HCT116 (cell line): ENCODE measurements around the gene SDK1. TPM values are rescaled to one million over a fixed set of nuclear protein-coding genes. Genes with fewer than 3 reads are reported as not detected.

Experiments used
- ATAC-seq: fragments of 200-7000 bp; cut with Tn5 transposase; 2 replicates; pipeline ENCODE4 v1.9.1; 2020; ENCODE audit warnings: mild to moderate bottlenecking, moderate library complexity
- BruUV-seq: library from RNA; stranded (reverse); fragments of 400-500 nt; replicated peaks from 2 replicates; lab custom pipeline; 2021; lab: Mats Ljungman, UMichigan
- CTCF ChIA-PET: fragments of 300-600 bp; sonication (Branson Sonifier 250); formaldehyde crosslinking; loops from one replicate; lab custom pipeline; 2021; ENCODE audit warnings: antibody characterized with exemption; lab: Charles Lee
- POLR2A ChIA-PET: fragments of 300-600, 350-600 bp; sonication (Branson Sonifier 250); formaldehyde crosslinking; loops from one replicate; lab custom pipeline; 2021; ENCODE audit warnings: antibody characterized with exemption; lab: Charles Lee
- RAD21 ChIA-PET, 2 experiments: fragments of 300-600 bp; sonication (Branson Sonifier 250); formaldehyde crosslinking; loops; one replicate each; lab custom pipeline; 2023; ENCODE audit warnings: low total read pairs in 2 of 2; ENCODE audit not compliant: uncharacterized antibody in 2 of 2, unreplicated experiment in 2 of 2, low non-redundant PET in 1 of 2; lab: Charles Lee
- DNase-seq: peaks from one replicate; pipeline ENCODE4 v3.0.0-alpha.2; 2010; ENCODE audit warnings: low read depth, low spot score
- H2AFZ ChIP-seq: fragments of 200-600 bp; shearing (Covaris generic), sonication (generic); 2 replicates; pipeline ENCODE4 v1.6.1; 2017; ENCODE audit warnings: low read depth, mixed run types, mixed read lengths, antibody characterized with exemption, low read length; ENCODE audit not compliant: poor library complexity, severe bottlenecking
- H3K27ac ChIP-seq: 2 replicates; pipeline ENCODE4 v1.5.1; 2012; ENCODE audit warnings: low read depth, low read length
- H3K27me3 ChIP-seq: fragments of 200-600 bp; sonication (generic); 2 replicates; pipeline ENCODE4 v1.6.1; 2016; ENCODE audit warnings: mixed run types, low read length, mixed read lengths; ENCODE audit not compliant: insufficient read depth
- H3K36me3 ChIP-seq, 2 experiments: fragments of 200-500 bp in 1 of 2; fragments of 200-600 bp in 1 of 2; sonication (Bioruptor generic) in 1 of 2; sonication (generic) in 1 of 2; 2 replicates each; pipeline versions ENCODE4 v1.5.1 to v1.6.1; 2014 to 2016; ENCODE audit warnings: low read length in 2 of 2, inconsistent platforms in 1 of 2, mixed read lengths in 1 of 2, mixed run types in 1 of 2; ENCODE audit not compliant: insufficient read depth in 2 of 2, control insufficient read depth in 1 of 2
- H3K4me1 ChIP-seq, 2 experiments: fragments of 200-600 bp in 1 of 2; sonication (generic) in 1 of 2; 2 replicates each; pipeline versions ENCODE4 v1.5.1 to v1.6.1; 2012 to 2017; ENCODE audit warnings: low read length in 2 of 2, inconsistent platforms in 1 of 2, mild to moderate bottlenecking in 1 of 2, mixed read lengths in 1 of 2, mixed run types in 1 of 2, moderate library complexity in 1 of 2; ENCODE audit not compliant: insufficient read depth in 2 of 2, control insufficient read depth in 1 of 2
- H3K4me2 ChIP-seq: fragments of 200-600 bp; sonication (generic); 2 replicates; pipeline ENCODE4 v1.6.1; 2017; ENCODE audit warnings: mixed run types, low read length, mixed read lengths
- H3K4me3 ChIP-seq, 2 experiments: fragments of 200-600 bp in 1 of 2; sonication (generic) in 1 of 2; replicated peaks in 1 of 2; 2 replicates each; pipeline ENCODE4 v1.5.1; 2011 to 2016; ENCODE audit warnings: low read length in 2 of 2, control low read depth in 1 of 2, low read depth in 1 of 2, mild to moderate bottlenecking in 1 of 2, mixed read lengths in 1 of 2, mixed run types in 1 of 2
- H3K79me2 ChIP-seq: fragments of 200-600 bp; sonication (generic); 2 replicates; pipeline ENCODE4 v1.6.1; 2017; ENCODE audit warnings: mild to moderate bottlenecking, mixed run types, low read length, moderate library complexity, mixed read lengths; ENCODE audit not compliant: insufficient read depth
- H3K9ac ChIP-seq: fragments of 200-600 bp; sonication (generic); 2 replicates; pipeline ENCODE4 v1.6.1; 2016; ENCODE audit warnings: low read length, mixed read lengths
- H3K9me2 ChIP-seq: fragments of 200-600 bp; sonication (generic), shearing (Covaris generic); 2 replicates; pipeline ENCODE4 v1.6.1; 2017; ENCODE audit warnings: mixed run types, mild to moderate bottlenecking, moderate library complexity; ENCODE audit not compliant: insufficient read depth
- H3K9me3 ChIP-seq, 2 experiments: fragments of 200-500 bp in 1 of 2; fragments of 200-600 bp in 1 of 2; sonication (Bioruptor generic) in 1 of 2; sonication (generic) in 1 of 2; 2 replicates each; pipeline ENCODE4 v1.6.1; 2014 to 2017; ENCODE audit warnings: low read length in 2 of 2, mixed read lengths in 2 of 2, inconsistent platforms in 1 of 2, low read depth in 1 of 2, mild to moderate bottlenecking in 1 of 2, mixed run types in 1 of 2, moderate library complexity in 1 of 2; ENCODE audit not compliant: control insufficient read depth in 1 of 2, insufficient read depth in 1 of 2
- H4K20me1 ChIP-seq: fragments of 200-600 bp; sonication (generic), shearing (Covaris generic); 2 replicates; pipeline ENCODE4 v1.6.1; 2017; ENCODE audit warnings: mixed run types, mild to moderate bottlenecking, moderate library complexity; ENCODE audit not compliant: insufficient read depth
- CBX3 ChIP-seq: IDR thresholded peaks from 2 replicates; pipeline ENCODE4 v1.6.1; 2012; ENCODE audit warnings: low read depth
- CEBPB ChIP-seq: IDR thresholded peaks from 2 replicates; pipeline ENCODE4 v1.6.1; 2012; ENCODE audit warnings: low read depth
- CTCF ChIP-seq, 3 experiments: fragments of 200-600 bp in 1 of 3; sonication (generic) in 1 of 3; IDR thresholded peaks in 2 of 3; conservative IDR thresholded peaks in 1 of 3; 2 replicates each; pipeline ENCODE4 v1.5.1; 2012 to 2017; ENCODE audit warnings: low read depth in 2 of 3, low read length in 2 of 3, antibody characterized with exemption in 1 of 3, borderline replicate concordance in 1 of 3, control low read depth in 1 of 3, mild to moderate bottlenecking in 1 of 3, mixed read lengths in 1 of 3, mixed run types in 1 of 3, moderate library complexity in 1 of 3; ENCODE audit not compliant: insufficient read depth in 1 of 3
- EZH2 ChIP-seq: fragments of 200-600 bp; sonication (generic); IDR thresholded peaks from 2 replicates; pipeline ENCODE4 v1.6.1; 2017; ENCODE audit warnings: antibody characterized with exemption, mixed run types
- JUND ChIP-seq: IDR thresholded peaks from 2 replicates; pipeline ENCODE4 v1.6.1; 2012
- REST ChIP-seq: IDR thresholded peaks from 2 replicates; pipeline ENCODE4 v1.6.1; 2012; ENCODE audit warnings: low read depth
- SRF ChIP-seq: IDR thresholded peaks from 2 replicates; pipeline ENCODE4 v1.6.1; 2012; ENCODE audit warnings: low read depth
- TCF7L2 ChIP-seq: IDR thresholded peaks from 2 replicates; pipeline ENCODE4 v1.7.0; 2011; ENCODE audit warnings: borderline replicate concordance, inconsistent platforms; ENCODE audit not compliant: insufficient read depth, insufficient read length; ENCODE audit errors: extremely low read depth
- YY1 ChIP-seq: IDR thresholded peaks from 2 replicates; pipeline ENCODE4 v1.6.1; 2011; ENCODE audit warnings: low read length, low read depth, moderate library complexity, mild to moderate bottlenecking; ENCODE audit not compliant: insufficient replicate concordance; ENCODE audit errors: extremely low read depth
- ZNF274 ChIP-seq: fragments of 200-500 bp; sonication (Bioruptor generic); IDR thresholded peaks from 2 replicates; pipeline ENCODE4 v1.6.1; 2014; ENCODE audit warnings: mild to moderate bottlenecking, low read depth, low read length, inconsistent platforms
- intact Hi-C: fragments of 100-400 bp; cut with micrococcal nuclease; formaldehyde crosslinking; loops from 2 replicates; pipeline ENCODE4 v1.10.0; 2022
- total RNA-seq: library from RNA; stranded (reverse); gene quantifications from one replicate; pipeline ENCODE4 v1.2.1, GENCODE V29; 2021; ENCODE audit not compliant: unreplicated experiment
- TF ChIP-seq, protein P1 (sequence below): IDR thresholded peaks from 2 replicates; pipeline ENCODE4 v1.6.1; 2011; ENCODE audit warnings: mild to moderate bottlenecking, low read length, moderate library complexity; ENCODE audit not compliant: insufficient replicate concordance; ENCODE audit errors: extremely low read depth
- TF ChIP-seq, protein P2 (sequence below): IDR thresholded peaks from 2 replicates; pipeline ENCODE4 v1.6.1; 2012

Gene SDK1
- total RNA-seq, 1 experiment from 2014 or later: 0.05 TPM

DNA sequence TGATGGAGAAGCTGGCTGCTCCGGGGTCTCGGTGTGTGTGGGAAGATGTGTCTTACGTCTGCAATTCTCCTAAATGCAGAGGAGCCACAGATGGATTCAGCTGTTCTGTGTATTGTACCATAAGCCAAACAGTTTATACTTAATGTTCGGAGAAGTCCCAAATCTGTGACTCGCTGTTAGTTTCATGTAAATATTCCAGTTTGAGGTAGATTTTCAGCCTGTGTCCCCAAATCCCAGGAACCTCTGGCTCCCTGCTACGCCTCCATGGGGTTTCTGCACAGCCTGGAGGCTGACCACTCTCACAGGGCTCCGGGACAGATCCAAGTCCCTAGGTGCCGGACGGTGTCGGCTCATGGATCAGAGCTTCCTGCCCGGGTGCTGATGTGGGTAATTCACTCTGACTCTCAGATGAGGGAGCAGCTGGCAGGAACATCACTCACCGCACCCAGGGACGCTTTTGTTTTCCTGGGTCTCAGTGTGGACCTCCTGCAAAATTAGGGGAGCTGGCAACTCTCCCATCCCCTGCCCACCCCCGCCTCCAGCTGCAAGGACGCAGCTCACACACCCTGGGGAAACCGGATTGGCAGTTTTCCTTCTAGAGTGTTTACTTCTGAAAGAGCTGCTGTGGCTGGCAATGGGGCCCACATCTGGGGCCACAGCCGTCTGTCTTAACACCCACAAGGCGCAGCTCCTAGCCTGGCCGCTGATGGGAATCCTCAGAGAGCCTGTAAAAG, 960.0 kb downstream of the SDK1 start:
- ChIA-PET CTCF (no interaction called here), POLR2A (no interaction called here), RAD21 (no interaction called here)
- H3K36me3 ChIP-seq: no peaks in the 10 kb centered on the region
- ATAC-seq (no peak), DNase-seq (no peak)
- H3K79me2 ChIP-seq: no peaks in the 10 kb centered on the region
- no peak overlapping the region for H3K9ac ChIP-seq
- no peak overlapping the region for H3K4me2 ChIP-seq
- no peak overlapping the region for H3K27ac ChIP-seq
- no peaks in the 10 kb centered on the region for H3K4me1 ChIP-seq
- no peaks in the 10 kb centered on the region for H4K20me1 ChIP-seq
- no peaks in the 10 kb centered on the region for H3K9me3 ChIP-seq
- no peak overlapping the region for H3K4me3 ChIP-seq
- TF ChIP-seq CEBPB (no peak), CBX3 (no peak), SRF (no peak), CTCF (IDR thresholded peaks at IDR 0.05 in 2 of 3, conservative IDR thresholded peaks at IDR 0.05 in 1 of 3; ENCODE audit: borderline replicate concordance in 1 of 3, insufficient read depth in 1 of 3, low read depth in 2 of 3, low read length in 2 of 3) (no peak), TCF7L2 (no peak), EZH2 (no peak), YY1 (no peak), ZNF274 (no peak), REST (no peak), JUND (no peak)
- TF ChIP-seq, protein P1, sequence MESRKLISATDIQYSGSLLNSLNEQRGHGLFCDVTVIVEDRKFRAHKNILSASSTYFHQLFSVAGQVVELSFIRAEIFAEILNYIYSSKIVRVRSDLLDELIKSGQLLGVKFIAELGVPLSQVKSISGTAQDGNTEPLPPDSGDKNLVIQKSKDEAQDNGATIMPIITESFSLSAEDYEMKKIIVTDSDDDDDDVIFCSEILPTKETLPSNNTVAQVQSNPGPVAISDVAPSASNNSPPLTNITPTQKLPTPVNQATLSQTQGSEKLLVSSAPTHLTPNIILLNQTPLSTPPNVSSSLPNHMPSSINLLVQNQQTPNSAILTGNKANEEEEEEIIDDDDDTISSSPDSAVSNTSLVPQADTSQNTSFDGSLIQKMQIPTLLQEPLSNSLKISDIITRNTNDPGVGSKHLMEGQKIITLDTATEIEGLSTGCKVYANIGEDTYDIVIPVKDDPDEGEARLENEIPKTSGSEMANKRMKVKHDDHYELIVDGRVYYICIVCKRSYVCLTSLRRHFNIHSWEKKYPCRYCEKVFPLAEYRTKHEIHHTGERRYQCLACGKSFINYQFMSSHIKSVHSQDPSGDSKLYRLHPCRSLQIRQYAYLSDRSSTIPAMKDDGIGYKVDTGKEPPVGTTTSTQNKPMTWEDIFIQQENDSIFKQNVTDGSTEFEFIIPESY: no peak
- TF ChIP-seq, protein P2, sequence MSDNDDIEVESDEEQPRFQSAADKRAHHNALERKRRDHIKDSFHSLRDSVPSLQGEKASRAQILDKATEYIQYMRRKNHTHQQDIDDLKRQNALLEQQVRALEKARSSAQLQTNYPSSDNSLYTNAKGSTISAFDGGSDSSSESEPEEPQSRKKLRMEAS: no peak
- BruUV-seq: no TSS peak
- H2AFZ ChIP-seq: no peak overlapping the region
- H3K27me3 ChIP-seq: no peaks in the 10 kb centered on the region
- no peaks in the 10 kb centered on the region for H3K9me2 ChIP-seq
- intact Hi-C loops: no loop called here
